ENCODE results near the gene ADSS2.
"Not testable (repeated sequence)": the region's sequence is repeated elsewhere in the genome, so short reads cannot be mapped to it uniquely, and the experiment has no call there.

The ADSS2 gene

GRCh38 chr1:244368279-244368678, 83.4 kb downstream of the ADSS2 start:
- in situ Hi-C loops (cut with MboI; ENCODE audit: low sequenced_read_pairs), result no loop called here

GRCh38 chr1:244367399-244368114, 84.2 kb downstream of the ADSS2 start:
- in situ Hi-C loops (cut with MboI; ENCODE audit: low sequenced_read_pairs), result no loop called here

GRCh38 chr1:244365809-244366208, 85.9 kb downstream of the ADSS2 start:
- in situ Hi-C loops (cut with MboI; ENCODE audit: low sequenced_read_pairs), result no loop called here

- in situ Hi-C loops (cut with MboI; ENCODE audit: low sequenced_read_pairs), result not testable (repeated sequence)
Observed at GRCh38 chr1:244365262-244365661, 86.4 kb downstream of the ADSS2 start.

- in situ Hi-C loops (cut with MboI; ENCODE audit: low sequenced_read_pairs), result no loop called here
Observed at GRCh38 chr1:244362476-244362875, 89.2 kb downstream of the ADSS2 start.

- in situ Hi-C loops (cut with MboI; ENCODE audit: low sequenced_read_pairs), result no loop called here
Observed at GRCh38 chr1:244361764-244362473, 89.8 kb downstream of the ADSS2 start.

Measured in HL-60/S4 treated with phorbol 12-myristate 13-acetate at 8.2 ng/mL for 4 days and 3 days (cell line).